HFF-Myc (cell line): Measurements from ENCODE around the gene NAA60.

Source experiments
- DNase-seq: peaks from one replicate; pipeline ENCODE4 v3.0.0-alpha.2; 2011; ENCODE audit warnings: low read depth; ENCODE audit errors: extremely low read depth
- H3K4me3 ChIP-seq: replicated peaks from 2 replicates; pipeline ENCODE4 v1.5.1; 2011; ENCODE audit warnings: low read depth, mild to moderate bottlenecking, control low read depth, low read length
- CTCF ChIP-seq: IDR thresholded peaks from 2 replicates; pipeline ENCODE4 v1.5.1; 2012; ENCODE audit warnings: mild to moderate bottlenecking, low read depth, low read length, control low read depth; ENCODE audit errors: missing control alignments

The NAA60 gene

GRCh38 chr16:3518986-3519348 is 75.5 kb downstream of the NAA60 start:
- DNase-seq, result no peak
- TF ChIP-seq CTCF, result no peak
- H3K4me3 ChIP-seq, result no peak overlapping the region

GRCh38 chr16:3519581-3519980 is 76.1 kb downstream of the NAA60 start:
- TF ChIP-seq CTCF, result no peak
- no peak overlapping the region for H3K4me3 ChIP-seq
- no peak for DNase-seq

GRCh38 chr16:3520413-3520812 is 76.9 kb downstream of the NAA60 start:
- DNase-seq, result peak; percentile 82
- TF ChIP-seq CTCF, result no peak
- no peak overlapping the region for H3K4me3 ChIP-seq

- H3K4me3 ChIP-seq, result no peak overlapping the region
- DNase-seq, result no peak
- no peak for TF ChIP-seq CTCF
Observed at GRCh38 chr16:3520841-3521240, 77.4 kb downstream of the NAA60 start.

DNA sequence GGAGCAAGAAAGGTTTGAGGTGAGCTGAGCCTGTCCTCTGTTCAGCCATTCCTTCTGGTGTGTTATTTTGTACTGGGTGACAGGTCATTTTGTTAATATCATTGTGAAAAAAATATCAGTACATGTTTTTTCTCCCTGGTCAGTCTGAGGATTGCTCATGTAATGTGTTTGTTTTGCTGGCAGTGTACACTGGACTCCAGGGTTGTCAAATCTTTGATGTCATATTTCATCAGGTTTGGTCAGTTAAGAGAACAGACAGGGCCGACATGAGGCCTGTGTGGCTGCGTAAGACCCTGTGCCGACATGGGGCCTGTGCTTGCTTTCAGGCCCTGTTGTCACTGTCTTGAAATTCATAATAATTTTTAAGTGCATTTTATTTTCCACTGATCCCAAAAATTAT is 79.8 kb downstream of the NAA60 start:
- no peak overlapping the region for H3K4me3 ChIP-seq
- no peak for TF ChIP-seq CTCF
- no peak for DNase-seq

- no peak for DNase-seq
Observed at GRCh38 chr16:3525951-3526350, 82.5 kb downstream of the NAA60 start.

More at GRCh38 chr16:3525951-3526350, 82.5 kb downstream of the NAA60 start:
- no peak overlapping the region for H3K4me3 ChIP-seq
- TF ChIP-seq CTCF, result no peak
